ENCODE measurements around the gene STAB1.

GRCh38 chr3:52454938-52455282, 40.2 kb upstream of the STAB1 start:
- TF ChIP-seq POLR2AphosphoS5 (IDR thresholded peaks at IDR 0.05; ENCODE audit: borderline replicate concordance, low read depth, low read length) (no peak), EZH2 (IDR thresholded peaks at IDR 0.05) (no peak)

All from SK-N-MC (cell line).